CD4-positive, alpha-beta T cell (primary cell): ENCODE results near the gene ZBTB22. TPM values are rescaled to one million over a fixed set of nuclear protein-coding genes. Genes with fewer than 3 reads are reported as not detected.

Experiments
- ATAC-seq: fragments of 200-7000 bp; cut with Tn5 transposase; one replicate; pipeline ENCODE4 v1.10.0; 2022; ENCODE audit warnings: mild to moderate bottlenecking; ENCODE audit not compliant: poor library complexity
- CTCF ChIA-PET: fragments of 350-600 bp; sonication (Branson Sonifier 250); formaldehyde crosslinking; loops from one replicate; lab custom pipeline; 2021; ENCODE audit warnings: antibody characterized with exemption, inconsistent platforms; lab: Charles Lee
- POLR2A ChIA-PET: fragments of 350-600 bp; sonication (Branson Sonifier 250); formaldehyde crosslinking; loops from one replicate; lab custom pipeline; 2021; ENCODE audit warnings: antibody characterized with exemption, inconsistent platforms; lab: Charles Lee
- DNase-seq, 14 experiments: peaks; one replicate each; pipeline ENCODE4 v3.0.0-alpha.2; 2013 to 2020; ENCODE audit warnings: mixed read lengths in 2 of 14
- H3K27ac ChIP-seq, 2 donors: one replicate each; pipeline versions ENCODE4 v1.5.1 to v1.7.0; 2013; ENCODE audit warnings: low read length in 2 of 2, low read depth in 1 of 2, mild to moderate bottlenecking in 1 of 2
- H3K27me3 ChIP-seq, 2 experiments: 1 replicate in 1 of 2; 2 replicates in 1 of 2; pipeline versions ENCODE4 v1.6.1 to v1.7.0; 2013; ENCODE audit warnings: low read length in 2 of 2, control low read depth in 1 of 2, mild to moderate bottlenecking in 1 of 2, moderate library complexity in 1 of 2; ENCODE audit not compliant: insufficient read depth in 2 of 2, control insufficient read depth in 1 of 2
- H3K36me3 ChIP-seq: one replicate; pipeline ENCODE4 v1.6.1; 2013; ENCODE audit warnings: low read length, control low read depth; ENCODE audit not compliant: insufficient read depth
- H3K4me1 ChIP-seq: one replicate; pipeline ENCODE4 v1.6.1; 2013; ENCODE audit warnings: low read length, control low read depth; ENCODE audit not compliant: insufficient read depth
- H3K4me3 ChIP-seq: one replicate; pipeline ENCODE4 v1.5.1; 2013; ENCODE audit warnings: mild to moderate bottlenecking, low read length, moderate library complexity
- H3K9me3 ChIP-seq, 2 experiments: 1 replicate in 1 of 2; 2 replicates in 1 of 2; pipeline versions ENCODE4 v1.6.1 to v1.7.0; 2013; ENCODE audit warnings: low read length in 2 of 2, mild to moderate bottlenecking in 2 of 2, control low read depth in 1 of 2, moderate library complexity in 1 of 2; ENCODE audit not compliant: control insufficient read depth in 1 of 2, insufficient read depth in 1 of 2
- H3K27ac Mint-ChIP-seq: one replicate; pipeline ENCODE4 v1.8.0; 2020; ENCODE audit warnings: mixed read lengths
- H3K27me3 Mint-ChIP-seq: one replicate; pipeline ENCODE4 v1.8.0; 2021; ENCODE audit warnings: mixed read lengths
- H3K36me3 Mint-ChIP-seq: one replicate; pipeline ENCODE4 v1.8.0; 2021; ENCODE audit warnings: low read depth, mixed read lengths
- H3K4me1 Mint-ChIP-seq: one replicate; pipeline ENCODE4 v1.8.0; 2021; ENCODE audit warnings: low read depth, mixed read lengths
- H3K4me3 Mint-ChIP-seq: one replicate; pipeline ENCODE4 v1.8.0; 2020; ENCODE audit warnings: mild to moderate bottlenecking, mixed read lengths
- H3K9me3 Mint-ChIP-seq: one replicate; pipeline ENCODE4 v1.8.0; 2020; ENCODE audit warnings: mixed read lengths
- intact Hi-C, 2 experiments: fragments of 100-400 bp; cut with DNase I in 1 of 2; cut with micrococcal nuclease in 1 of 2; formaldehyde crosslinking; loops; one replicate each; pipeline versions ENCODE4 v1.15.1 to v1.9.0; 2023 to 2025; cut with DNase I, micrococcal nuclease
- total RNA-seq, 174 experiments: library from RNA in 2 of 174; stranded (reverse) in 2 of 174; gene quantifications; one replicate each; pipeline ENCODE4 v1.2.3 and lab custom pipeline; 2021 to 2026
- TF ChIP-seq, protein P1 (sequence below): fragments of 200-600 bp; IDR thresholded peaks from one replicate; pipeline ENCODE4 v1.8.0; 2022; ENCODE audit warnings: antibody characterized with exemption, mild to moderate bottlenecking

Gene ZBTB22
- total RNA-seq, 2 experiments from 2014 or later = 11.6 to 13.6 TPM

DNA sequence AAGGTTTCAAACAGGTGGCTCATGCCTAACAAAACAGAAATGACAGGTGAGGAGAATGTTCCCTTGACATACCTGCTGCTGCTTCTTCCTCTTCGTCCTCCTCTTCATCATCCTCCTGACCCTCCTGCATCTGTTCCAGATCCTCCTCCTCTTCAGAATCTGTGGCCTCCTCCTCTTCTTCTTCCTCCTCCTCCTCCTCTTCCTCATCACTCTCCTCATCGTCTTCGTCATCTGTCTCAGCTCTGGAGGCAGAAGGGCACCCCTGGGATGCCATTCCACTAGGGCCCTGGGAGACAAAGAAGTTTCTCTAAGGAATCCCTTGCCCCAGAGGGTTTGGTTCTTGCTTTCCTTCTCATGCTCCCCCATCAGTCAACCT is 2.4 kb upstream of the ZBTB22 start:
- Histone ChIP-seq H3K4me3 (no peak overlapping the region), H3K9me3 (no peaks in the 10 kb centered on the region), H3K36me3 (peaks cover 37% of the 10 kb centered on the region), H3K27me3 (no peaks in the 10 kb centered on the region), H3K27ac (no peak overlapping the region), H3K4me1 (peaks cover 77% of the 10 kb centered on the region)
- H3K27ac Mint-ChIP-seq = peak overlapping the region; percentile 96
- intact Hi-C loops = no loop called here
- H3K27me3 Mint-ChIP-seq = no peaks in the 10 kb centered on the region
- H3K4me3 Mint-ChIP-seq = peak overlapping the region; percentile 100
- TF ChIP-seq, protein P1, sequence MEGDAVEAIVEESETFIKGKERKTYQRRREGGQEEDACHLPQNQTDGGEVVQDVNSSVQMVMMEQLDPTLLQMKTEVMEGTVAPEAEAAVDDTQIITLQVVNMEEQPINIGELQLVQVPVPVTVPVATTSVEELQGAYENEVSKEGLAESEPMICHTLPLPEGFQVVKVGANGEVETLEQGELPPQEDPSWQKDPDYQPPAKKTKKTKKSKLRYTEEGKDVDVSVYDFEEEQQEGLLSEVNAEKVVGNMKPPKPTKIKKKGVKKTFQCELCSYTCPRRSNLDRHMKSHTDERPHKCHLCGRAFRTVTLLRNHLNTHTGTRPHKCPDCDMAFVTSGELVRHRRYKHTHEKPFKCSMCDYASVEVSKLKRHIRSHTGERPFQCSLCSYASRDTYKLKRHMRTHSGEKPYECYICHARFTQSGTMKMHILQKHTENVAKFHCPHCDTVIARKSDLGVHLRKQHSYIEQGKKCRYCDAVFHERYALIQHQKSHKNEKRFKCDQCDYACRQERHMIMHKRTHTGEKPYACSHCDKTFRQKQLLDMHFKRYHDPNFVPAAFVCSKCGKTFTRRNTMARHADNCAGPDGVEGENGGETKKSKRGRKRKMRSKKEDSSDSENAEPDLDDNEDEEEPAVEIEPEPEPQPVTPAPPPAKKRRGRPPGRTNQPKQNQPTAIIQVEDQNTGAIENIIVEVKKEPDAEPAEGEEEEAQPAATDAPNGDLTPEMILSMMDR = no peak
- H3K9me3 Mint-ChIP-seq = no peaks in the 10 kb centered on the region
- no peak for DNase-seq
- ChIA-PET CTCF (interaction anchor here (1.6 kb wide), 1 partner anchor 26 kb away, joined by 3 read pairs; no protein-coding TSS in a partner anchor), POLR2A (interaction anchor here (1.1 to 3.5 kb wide), 2 partner anchors 25 to 31 kb away, joined by 3 to 155 read pairs; partner anchors contain the start of gene WDR46)
- peaks cover 69% of the 10 kb centered on the region for H3K36me3 Mint-ChIP-seq
- no peak for ATAC-seq
- H3K4me1 Mint-ChIP-seq = peaks cover 92% of the 10 kb centered on the region

DNA sequence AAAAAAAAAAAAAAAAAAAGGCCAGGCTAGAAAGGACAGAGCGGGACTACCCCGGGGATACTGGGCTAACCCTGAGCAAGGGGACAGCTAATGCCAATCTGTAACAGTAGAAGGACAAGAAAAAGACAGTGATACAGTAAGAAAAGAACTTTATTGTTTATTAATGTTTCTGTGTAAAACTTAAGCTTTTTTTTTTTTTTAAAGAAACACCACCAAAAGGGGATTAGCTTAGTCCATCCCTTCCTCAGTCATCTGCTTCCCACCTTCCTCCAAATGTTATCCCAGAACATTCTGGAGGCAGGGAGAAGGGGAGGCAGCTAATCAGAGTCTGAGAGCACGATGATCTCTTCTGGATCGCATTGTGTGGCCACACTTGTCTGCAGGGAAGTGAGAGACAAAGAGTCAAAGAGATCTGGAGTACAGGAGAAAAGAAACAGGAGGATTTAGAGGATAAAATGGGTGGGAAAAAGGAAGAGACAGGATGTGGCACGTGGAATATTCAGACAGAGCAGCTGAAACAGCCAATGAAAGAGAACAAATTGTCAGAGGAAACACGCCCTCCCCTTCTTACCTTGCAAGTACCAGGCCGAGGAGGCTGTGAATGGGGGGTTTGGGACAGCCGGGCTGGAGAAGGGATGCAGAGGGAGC is 1.0 kb upstream of the ZBTB22 start:
- Histone ChIP-seq H3K27me3 (no peaks in the 10 kb centered on the region), H3K36me3 (peaks cover 37% of the 10 kb centered on the region), H3K4me3 (peak overlapping the region; percentile 67), H3K4me1 (peaks cover 78% of the 10 kb centered on the region), H3K9me3 (no peaks in the 10 kb centered on the region), H3K27ac (peak overlapping the region; percentile 81 to 86)
- TF ChIP-seq, protein P1 = no peak
- no peak for ATAC-seq
- Mint-ChIP-seq H3K36me3 (peaks cover 82% of the 10 kb centered on the region), H3K27me3 (no peaks in the 10 kb centered on the region), H3K4me1 (peaks cover 98% of the 10 kb centered on the region), H3K4me3 (peak overlapping the region; percentile 100), H3K27ac (peak overlapping the region; percentile 94), H3K9me3 (no peaks in the 10 kb centered on the region)
- CTCF ChIA-PET = interaction anchor here (0.9 to 1.9 kb wide), 6 partner anchors 19 to 107 kb away, joined by 3 to 12 read pairs (median 6); partner anchors contain the start of genes KIFC1, RGL2, RPS18 and VPS52
- no peak for DNase-seq
- POLR2A ChIA-PET = interaction anchor here (0.6 to 3.5 kb wide), 18 partner anchors 10 to 1666 kb away, joined by 3 to 155 read pairs (median 12); partner anchors contain the start of genes B3GALT4, BAG6, CUTA and PFDN6
- intact Hi-C loops = loop anchor here in 1 of 2 experiments (1.0 kb wide), 1 partner anchor 26 kb away; no protein-coding TSS in a partner anchor

GRCh38 chr6:33317419-33317668 is 200 bp downstream of the ZBTB22 start:
- ChIA-PET POLR2A (interaction anchor here (0.7 to 3.5 kb wide), 24 partner anchors 9 to 1665 kb away, joined by 3 to 155 read pairs (median 6); partner anchors contain the start of genes B3GALT4, BAG6, CUTA and PFDN6), CTCF (interaction anchor here (0.6 to 1.6 kb wide), 6 partner anchors 10 to 108 kb away, joined by 3 to 10 read pairs (median 4); partner anchors contain the start of genes PFDN6, RGL2 and WDR46)
- DNase-seq = no peak
- peak overlapping the region; percentile 94 for H3K27ac Mint-ChIP-seq
- H3K27me3 Mint-ChIP-seq = no peaks in the 10 kb centered on the region
- Histone ChIP-seq H3K4me1 (peaks cover 78% of the 10 kb centered on the region), H3K27me3 (no peaks in the 10 kb centered on the region), H3K4me3 (peak overlapping the region; percentile 67), H3K9me3 (no peaks in the 10 kb centered on the region), H3K36me3 (peaks cover 39% of the 10 kb centered on the region), H3K27ac (peak overlapping the region; percentile 23 to 86)
- no peak for ATAC-seq
- H3K36me3 Mint-ChIP-seq = peaks cover 83% of the 10 kb centered on the region
- intact Hi-C loops = loop anchor here in 1 of 2 experiments (1.0 kb wide), 3 partner anchors 18 to 110 kb away; partner anchors contain the start of gene KIFC1
- H3K4me1 Mint-ChIP-seq = peaks cover 95% of the 10 kb centered on the region
- TF ChIP-seq, protein P1 = no peak
- H3K4me3 Mint-ChIP-seq = peak overlapping the region; percentile 85
- no peaks in the 10 kb centered on the region for H3K9me3 Mint-ChIP-seq
